Left ventricle myocardium inferior (tissue), 1 donor: ENCODE measurements around the gene DMRTB1. TPM values are rescaled to one million over a fixed set of nuclear protein-coding genes. Genes with fewer than 3 reads are reported as not detected.

Source experiments
- DNase-seq: peaks from one replicate; pipeline ENCODE4 v3.0.0-alpha.2; 2020
- H3K27ac ChIP-seq: fragments of 200-600 bp; replicated peaks from 2 replicates; pipeline ENCODE4 v1.8.0; 2021
- H3K27me3 ChIP-seq: fragments of 200-600 bp; 2 replicates; pipeline ENCODE4 v1.8.0; 2021; ENCODE audit warnings: low read depth
- H3K36me3 ChIP-seq: fragments of 200-600 bp; 2 replicates; pipeline ENCODE4 v1.8.0; 2021
- H3K4me1 ChIP-seq: fragments of 200-600 bp; 2 replicates; pipeline ENCODE4 v1.8.0; 2021
- H3K4me3 ChIP-seq: fragments of 200-600 bp; 2 replicates; pipeline ENCODE4 v1.8.0; 2021; ENCODE audit warnings: mild to moderate bottlenecking, moderate library complexity
- H3K9me3 ChIP-seq: fragments of 200-600 bp; replicated peaks from 2 replicates; pipeline ENCODE4 v1.8.0; 2021
- CTCF ChIP-seq: fragments of 200-600 bp; IDR thresholded peaks from 2 replicates; pipeline ENCODE4 v1.8.0; 2021; ENCODE audit warnings: antibody characterized with exemption, mild to moderate bottlenecking, borderline replicate concordance
- intact Hi-C: fragments of 100-400 bp; cut with micrococcal nuclease; formaldehyde crosslinking; loops from one replicate; pipeline ENCODE4 v1.11.0; 2022
- total RNA-seq: library from RNA; stranded (reverse); fragmentation: NEBNext Ultra II Directional; extraction: Animal tissue kit (Norgen Biotek cat#: 25700); gene quantifications from one replicate; pipeline ENCODE4 v1.2.1, GENCODE V29; 2021
- donor health status: DM: no; HTN: yes; CAD: no; lungs with severe emphysema.

DMRTB1 gene
- total RNA-seq, 1 donor from 2014 or later: not detected

DNA sequence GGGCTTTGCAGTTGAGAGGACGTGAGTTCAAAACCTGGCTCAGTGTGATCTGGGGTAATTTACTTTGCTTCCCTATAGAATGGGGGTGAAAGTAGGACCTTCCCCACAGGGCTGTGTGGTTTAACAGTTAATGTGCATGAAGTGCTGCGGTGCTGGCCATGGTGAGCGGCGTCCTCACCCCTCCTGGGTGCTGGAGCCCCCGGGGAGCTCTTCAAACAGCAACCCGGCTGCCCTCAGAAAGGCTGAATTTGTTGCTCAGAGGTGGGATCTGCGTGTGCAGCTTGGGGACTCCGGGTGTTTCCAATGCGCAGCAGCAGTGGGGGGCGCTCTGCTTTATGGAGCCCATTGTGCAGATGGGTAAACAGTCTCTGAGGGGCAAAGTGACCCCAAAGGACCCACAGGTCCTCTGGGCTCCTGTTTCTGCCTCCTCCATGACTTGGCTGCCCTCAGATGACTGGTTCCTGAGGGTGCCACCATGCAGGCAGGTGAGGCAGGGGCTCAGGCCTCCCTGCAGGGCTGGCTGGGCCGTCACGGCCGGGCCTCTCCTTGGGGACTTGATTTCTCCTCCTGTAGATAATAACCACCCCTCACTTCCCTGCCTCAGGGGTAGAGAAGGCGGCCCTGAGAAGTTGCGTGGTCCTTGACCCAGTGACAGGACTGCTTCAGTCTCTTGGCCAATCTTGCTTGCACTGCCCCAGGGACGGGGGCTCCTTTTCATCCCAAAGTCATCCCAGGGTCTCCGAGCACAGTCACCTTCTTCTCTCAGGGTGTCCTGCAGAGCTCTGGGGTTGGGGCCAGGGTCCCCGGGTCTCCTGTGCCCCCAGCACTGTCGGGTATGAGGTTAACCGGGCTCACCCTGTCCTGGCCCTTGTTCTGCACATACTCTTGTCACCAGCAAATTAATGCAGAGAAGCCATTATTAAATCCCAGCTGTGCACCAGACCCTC is 40.3 kb downstream of the DMRTB1 start:
- intact Hi-C loops: no loop called here
- no peak for TF ChIP-seq CTCF
- no peaks in the 10 kb centered on the region for H3K9me3 ChIP-seq
- no peaks in the 10 kb centered on the region for H3K4me1 ChIP-seq
- no peak overlapping the region for H3K27ac ChIP-seq
- DNase-seq: no peak
- H3K4me3 ChIP-seq: no peak overlapping the region
- H3K27me3 ChIP-seq: peaks cover 76% of the 10 kb centered on the region
- no peaks in the 10 kb centered on the region for H3K36me3 ChIP-seq

DNA sequence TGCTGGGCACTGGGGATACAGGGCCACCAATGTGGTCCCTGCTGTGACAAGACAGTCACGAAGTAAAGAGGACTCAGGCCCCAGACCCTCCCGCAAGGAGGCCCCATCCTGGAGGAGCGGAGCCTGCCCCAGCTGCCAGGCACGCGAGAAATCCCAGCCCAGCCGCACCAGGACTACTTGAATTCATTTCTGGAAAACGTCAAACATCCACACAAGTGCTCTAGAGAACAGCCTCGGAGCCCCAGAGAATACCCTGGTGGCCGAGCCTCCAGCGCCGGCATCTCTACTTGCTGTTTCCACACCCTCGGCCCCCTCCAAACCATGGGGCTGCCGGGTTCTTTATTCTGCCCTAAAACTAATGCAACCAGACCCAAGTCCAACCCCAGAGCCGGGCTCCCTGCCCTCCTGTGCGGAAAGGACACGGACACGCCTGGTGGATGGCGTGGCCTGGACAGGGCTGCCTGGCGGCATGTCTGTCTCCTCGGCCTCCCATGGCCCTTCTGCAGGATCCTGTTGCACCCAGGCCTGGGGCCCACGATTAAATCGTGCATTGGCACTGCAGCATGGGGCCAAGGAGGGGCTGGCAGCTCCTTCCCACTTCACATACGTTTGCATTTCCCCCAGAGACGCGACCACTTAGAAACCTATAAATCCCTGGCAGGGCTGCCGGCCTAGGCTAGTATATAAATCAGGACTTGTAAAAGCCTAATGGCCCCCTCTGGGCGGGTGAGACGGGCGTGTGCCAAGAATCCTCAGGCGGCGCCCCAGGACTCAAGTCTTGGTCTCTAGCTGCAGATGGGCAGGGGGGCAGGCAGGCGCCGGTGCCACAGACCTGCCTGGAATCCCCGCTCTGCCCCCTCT is 41.2 kb downstream of the DMRTB1 start:
- no peak for DNase-seq
- Histone ChIP-seq H3K4me3 (no peak overlapping the region), H3K27me3 (peaks cover 83% of the 10 kb centered on the region), H3K36me3 (no peaks in the 10 kb centered on the region), H3K27ac (no peak overlapping the region), H3K4me1 (no peaks in the 10 kb centered on the region), H3K9me3 (no peaks in the 10 kb centered on the region)
- intact Hi-C loops: no loop called here
- TF ChIP-seq CTCF: no peak

DNA sequence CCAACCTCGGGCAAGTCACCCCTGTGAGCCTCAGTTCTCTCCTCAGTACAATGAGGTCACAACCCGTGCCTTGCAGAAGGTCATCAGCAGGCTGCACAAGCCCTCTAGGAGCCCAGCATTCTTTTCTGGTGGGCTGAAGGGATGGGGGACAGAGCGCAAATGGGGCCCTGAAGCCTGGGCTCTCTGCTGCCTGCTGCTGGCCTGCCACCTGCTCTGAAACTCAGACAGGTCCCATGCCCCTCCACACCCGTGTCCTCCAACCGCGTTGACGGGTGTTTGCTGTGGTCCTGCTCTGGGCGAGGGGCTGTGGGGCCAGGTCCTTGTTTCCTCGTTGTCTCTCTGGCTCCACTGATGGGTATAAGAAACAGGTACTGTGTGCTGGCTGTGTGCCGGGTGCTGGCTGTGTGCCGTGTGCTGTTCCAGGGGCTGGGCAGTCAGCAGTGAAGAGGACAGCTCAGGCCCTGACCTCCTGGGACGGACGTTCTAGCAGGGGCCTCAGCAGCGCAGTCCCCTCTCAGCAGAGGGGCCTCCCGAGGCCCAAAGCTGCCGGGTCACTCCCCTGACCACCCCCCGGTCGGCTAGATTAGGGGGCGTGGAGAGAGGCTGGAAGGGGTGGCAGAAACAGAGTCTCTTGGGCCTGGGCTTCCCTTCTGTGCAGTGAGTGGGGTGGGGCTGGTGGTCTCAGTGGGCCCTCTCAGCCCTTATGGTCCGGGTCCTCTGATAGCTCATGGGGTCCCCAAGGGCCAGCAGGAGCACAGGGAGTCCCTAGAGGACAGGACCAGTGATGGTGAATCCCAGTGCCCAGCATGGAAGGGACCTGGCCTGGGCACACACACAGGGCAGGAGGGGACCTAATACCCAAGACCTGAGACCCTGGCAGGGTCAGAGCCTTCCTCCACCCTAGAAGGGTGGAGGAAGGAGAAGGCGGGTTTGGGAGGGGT is 42.1 kb downstream of the DMRTB1 start:
- Histone ChIP-seq H3K36me3 (no peaks in the 10 kb centered on the region), H3K27me3 (peaks cover 86% of the 10 kb centered on the region), H3K4me3 (no peak overlapping the region), H3K27ac (no peak overlapping the region), H3K4me1 (no peaks in the 10 kb centered on the region), H3K9me3 (no peaks in the 10 kb centered on the region)
- DNase-seq: no peak
- no peak for TF ChIP-seq CTCF
- intact Hi-C loops: no loop called here

DNA sequence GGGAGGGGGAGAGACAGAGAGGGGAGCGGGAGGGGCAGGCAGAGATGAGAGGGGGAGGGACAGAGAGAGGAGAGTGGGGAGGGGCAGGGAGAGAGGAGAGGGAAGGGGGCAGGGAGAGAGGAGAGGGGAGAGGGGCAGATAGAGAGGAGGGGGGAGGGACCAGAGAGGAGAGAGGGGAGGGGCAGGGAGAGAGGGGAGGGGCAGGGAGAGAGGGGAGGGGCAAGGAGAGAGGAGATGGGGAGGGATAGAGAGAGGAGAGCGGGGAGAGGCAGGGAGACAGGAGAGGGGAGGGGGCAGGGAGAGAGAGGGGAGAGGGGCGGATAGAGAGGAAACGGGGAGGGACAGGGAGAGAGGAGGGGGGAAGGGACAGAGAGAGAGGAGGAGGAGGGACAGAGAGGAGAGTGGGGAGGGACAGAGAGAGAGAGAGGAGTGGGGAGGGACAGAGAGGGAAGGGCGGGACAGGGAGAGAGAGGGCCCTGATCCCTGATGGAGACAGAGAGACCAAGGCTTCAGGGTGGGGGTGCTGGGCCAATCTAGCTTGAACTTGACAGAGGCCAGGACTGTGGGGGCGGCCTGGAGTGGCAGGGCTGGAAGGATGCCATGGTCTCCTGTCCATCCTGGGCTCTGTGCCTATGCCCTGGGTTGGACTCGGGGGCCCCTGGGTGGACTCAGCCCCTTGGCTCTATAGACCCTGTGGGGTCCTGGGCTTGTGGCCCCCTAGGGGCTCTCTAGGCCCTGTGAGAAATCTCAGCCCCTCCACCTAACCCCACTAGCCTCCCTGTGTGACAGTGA is 43.6 kb downstream of the DMRTB1 start:
- Histone ChIP-seq H3K4me3 (no peak overlapping the region), H3K4me1 (no peaks in the 10 kb centered on the region), H3K9me3 (no peaks in the 10 kb centered on the region), H3K27ac (no peak overlapping the region), H3K27me3 (peaks cover 90% of the 10 kb centered on the region), H3K36me3 (no peaks in the 10 kb centered on the region)
- no peak for DNase-seq
- no peak for TF ChIP-seq CTCF
- intact Hi-C loops: no loop called here
